HFFc6 (cell line): Measurements from ENCODE around the gene NAV2. TPM values are rescaled to one million over a fixed set of nuclear protein-coding genes. Genes with fewer than 3 reads are reported as not detected.
"Not testable (repeated sequence)": the region's sequence is repeated elsewhere in the genome, so short reads cannot be mapped to it uniquely, and the experiment has no call there.

ENCODE experiments used
- DNase-seq: peaks from one replicate; pipeline ENCODE4 v3.0.0-alpha.2; 2018
- H3K27ac Mint-ChIP-seq: 2 replicates; pipeline ENCODE4 v1.8.0; 2020; ENCODE audit warnings: mild to moderate bottlenecking, mixed read lengths
- H3K27me3 Mint-ChIP-seq: 2 replicates; pipeline ENCODE4 v1.8.0; 2021; ENCODE audit warnings: mild to moderate bottlenecking, moderate library complexity, mixed read lengths; ENCODE audit not compliant: insufficient read depth
- H3K36me3 Mint-ChIP-seq: 2 replicates; pipeline ENCODE4 v1.8.0; 2021; ENCODE audit warnings: low read depth, mixed read lengths
- H3K4me1 Mint-ChIP-seq: 2 replicates; pipeline ENCODE4 v1.8.0; 2020; ENCODE audit warnings: low read depth, mixed read lengths
- H3K4me3 Mint-ChIP-seq: 2 replicates; pipeline ENCODE4 v1.8.0; 2020; ENCODE audit warnings: mild to moderate bottlenecking, moderate library complexity, mixed read lengths
- H3K9me3 Mint-ChIP-seq: 2 replicates; pipeline ENCODE4 v1.8.0; 2020; ENCODE audit warnings: mild to moderate bottlenecking, mixed read lengths
- CTCF ChIP-seq: fragments of 200-600 bp; sonication (generic); IDR thresholded peaks from 2 replicates; pipeline ENCODE4 v1.5.0; 2021; ENCODE audit warnings: antibody characterized with exemption, mild to moderate bottlenecking
- total RNA-seq, 6 experiments: library from RNA; stranded (reverse); fragmentation: NEBNext Ultra II Directional; extraction: Animal tissue kit (Norgen Biotek cat#: 25700); gene quantifications; 2 replicates in 1 of 6; 3 replicates in 5 of 6; pipeline ENCODE4 v1.2.3, GENCODE V29; 2021

The NAV2 gene
- total RNA-seq, 6 experiments from 2014 or later: 12.4 to 34.9 (median 31.8) TPM

GRCh38 chr11:19923626-19924025, 211.0 kb downstream of the NAV2 start:
- DNase-seq: no peak
- H3K36me3 Mint-ChIP-seq: peaks cover 8% of the 10 kb centered on the region; the same call in 1 of the 2 replicates
- H3K4me3 Mint-ChIP-seq: no peak overlapping the region
- H3K27ac Mint-ChIP-seq: peak overlapping the region; percentile 82
- TF ChIP-seq CTCF: no peak
- H3K9me3 Mint-ChIP-seq: no peaks in the 10 kb centered on the region
- H3K27me3 Mint-ChIP-seq: no peaks in the 10 kb centered on the region
- H3K4me1 Mint-ChIP-seq: peaks cover 68% of the 10 kb centered on the region

- Mint-ChIP-seq H3K4me1 (peaks cover 68% of the 10 kb centered on the region), H3K27me3 (no peaks in the 10 kb centered on the region), H3K9me3 (no peaks in the 10 kb centered on the region), H3K4me3 (no peak overlapping the region), H3K36me3 (peaks cover 7% of the 10 kb centered on the region; the same call in 1 of the 2 replicates), H3K27ac (no peak overlapping the region)
- no peak for DNase-seq
- no peak for TF ChIP-seq CTCF
Measured at GRCh38 chr11:19924311-19924710, 211.7 kb downstream of the NAV2 start.

- H3K4me3 Mint-ChIP-seq: no peak overlapping the region
- no peaks in the 10 kb centered on the region for H3K27me3 Mint-ChIP-seq
- H3K9me3 Mint-ChIP-seq: no peaks in the 10 kb centered on the region
- DNase-seq: no peak
- peaks cover 68% of the 10 kb centered on the region for H3K4me1 Mint-ChIP-seq
- no peak for TF ChIP-seq CTCF
- H3K36me3 Mint-ChIP-seq: peaks cover 6% of the 10 kb centered on the region; the same call in 1 of the 2 replicates
- H3K27ac Mint-ChIP-seq: no peak overlapping the region
Measured at GRCh38 chr11:19924716-19925115, 212.1 kb downstream of the NAV2 start.

- H3K4me3 Mint-ChIP-seq, H3K36me3 Mint-ChIP-seq, DNase-seq, H3K27me3 Mint-ChIP-seq, H3K9me3 Mint-ChIP-seq, H3K27ac Mint-ChIP-seq: not testable (repeated sequence)
- H3K4me1 Mint-ChIP-seq: peaks cover 67% of the 10 kb centered on the region
Measured at GRCh38 chr11:19927403-19927802, 214.8 kb downstream of the NAV2 start.

GRCh38 chr11:19929147-19929546, 216.5 kb downstream of the NAV2 start:
- DNase-seq: no peak
- peaks cover 66% of the 10 kb centered on the region for H3K4me1 Mint-ChIP-seq
- H3K27me3 Mint-ChIP-seq: peaks cover 2% of the 10 kb centered on the region; the same call in 1 of the 2 replicates
- H3K27ac Mint-ChIP-seq: peak overlapping the region; percentile 75
- no peaks in the 10 kb centered on the region for H3K9me3 Mint-ChIP-seq
- H3K36me3 Mint-ChIP-seq: peaks cover 15% of the 10 kb centered on the region; the same call in 1 of the 2 replicates
- TF ChIP-seq CTCF: no peak; the same call in 1 of the 2 replicates
- H3K4me3 Mint-ChIP-seq: no peak overlapping the region

GRCh38 chr11:19929655-19930054, 217.0 kb downstream of the NAV2 start:
- peak; percentile 34 for DNase-seq
- Mint-ChIP-seq H3K9me3 (no peaks in the 10 kb centered on the region), H3K4me1 (peaks cover 66% of the 10 kb centered on the region), H3K4me3 (no peak overlapping the region), H3K36me3 (peaks cover 15% of the 10 kb centered on the region; the same call in 1 of the 2 replicates), H3K27me3 (peaks cover 2% of the 10 kb centered on the region; the same call in 1 of the 2 replicates), H3K27ac (peak overlapping the region; percentile 75)
- no peak for TF ChIP-seq CTCF
